ENCODE measurements around the gene BUD23. TPM values are rescaled to one million over a fixed set of nuclear protein-coding genes. Genes with fewer than 3 reads are reported as not detected.

BUD23 gene
- total and polyA plus RNA-seq, 7 donors = 50.4 to 155 (median 96.2) TPM

- TF ChIP-seq CTCF (IDR thresholded peaks at IDR 0.05) = no peak
These were observed 13.0 kb downstream of the BUD23 start for GRCh38 chr7:73696372-73696771.

GRCh38 chr7:73698410-73698809 is 15.0 kb downstream of the BUD23 start:
- Histone ChIP-seq H3K4me3 (no peak overlapping the region), H3K36me3 (ENCODE audit: insufficient read depth in 1 of 2, low read depth in 1 of 2) (peaks cover 0 to 74% of the 10 kb centered on the region in 2 donors)
- 70 to 83% (median 78%) methylated on average over 7 of the region's 7 CpGs for WGBS, 3 donors

More at GRCh38 chr7:73696372-73696771, 13.0 kb downstream of the BUD23 start:
- Histone ChIP-seq H3K27me3 (ENCODE audit: insufficient read depth in 3 of 3, low read length in 2 of 3) (no peaks in the 10 kb centered on the region), H3K9me3 (no peaks in the 10 kb centered on the region), H3K27ac (no peak overlapping the region), H3K4me1 (no peaks in the 10 kb centered on the region), H3K36me3 (ENCODE audit: insufficient read depth in 1 of 2, low read depth in 1 of 2) (peaks cover 0 to 89% of the 10 kb centered on the region in 2 donors), H3K4me3 (no peak overlapping the region)
- intact Hi-C loops (cut with DNase I) = no loop called here
- 85 to 88% (median 86%) methylated on average over 4 of the region's 4 CpGs for WGBS, 3 donors
- no peak for ATAC-seq
- DNase-seq = no peak

GRCh38 chr7:73699370-73700068 is 16.1 kb downstream of the BUD23 start:
- H3K4me1 ChIP-seq = no peaks in the 10 kb centered on the region
- H3K27me3 ChIP-seq (ENCODE audit: insufficient read depth in 3 of 3, low read length in 2 of 3) = no peaks in the 10 kb centered on the region
- DNase-seq (no peak), ATAC-seq (no peak)
- H3K4me3 ChIP-seq = no peak overlapping the region
- no peak for TF ChIP-seq CTCF (IDR thresholded peaks at IDR 0.05)
- H3K27ac ChIP-seq = no peak overlapping the region
- 68 to 73% (median 73%) methylated on average over 15 of the region's 15 CpGs for WGBS, 3 donors
- peaks cover 0 to 63% of the 10 kb centered on the region in 2 donors for H3K36me3 ChIP-seq (ENCODE audit: insufficient read depth in 1 of 2, low read depth in 1 of 2)
- intact Hi-C loops (cut with DNase I) = no loop called here
- H3K9me3 ChIP-seq = no peaks in the 10 kb centered on the region

More at GRCh38 chr7:73698410-73698809, 15.0 kb downstream of the BUD23 start:
- Histone ChIP-seq H3K27me3 (ENCODE audit: insufficient read depth in 3 of 3, low read length in 2 of 3) (no peaks in the 10 kb centered on the region), H3K27ac (no peak overlapping the region), H3K9me3 (no peaks in the 10 kb centered on the region), H3K4me1 (no peaks in the 10 kb centered on the region)
- no peak for TF ChIP-seq CTCF (IDR thresholded peaks at IDR 0.05)
- intact Hi-C loops (cut with DNase I) = no loop called here
- no peak for DNase-seq
- no peak for ATAC-seq

- no peaks in the 10 kb centered on the region for H3K9me3 ChIP-seq
- intact Hi-C loops (cut with DNase I) = no loop called here
- H3K36me3 ChIP-seq (ENCODE audit: insufficient read depth in 1 of 2, low read depth in 1 of 2) = peaks cover 0 to 57% of the 10 kb centered on the region in 2 donors
- 78 to 85% (median 80%) methylated on average over 8 to 14 of the region's 14 CpGs for WGBS, 3 donors
- no peak for DNase-seq
- H3K27ac ChIP-seq = no peak overlapping the region
- H3K4me3 ChIP-seq = no peak overlapping the region
- H3K4me1 ChIP-seq = no peaks in the 10 kb centered on the region
- no peaks in the 10 kb centered on the region for H3K27me3 ChIP-seq (ENCODE audit: insufficient read depth in 3 of 3, low read length in 2 of 3)
- no peak for TF ChIP-seq CTCF (IDR thresholded peaks at IDR 0.05)
- ATAC-seq = no peak
These were observed 16.6 kb downstream of the BUD23 start for GRCh38 chr7:73700069-73700423.
